ENCODE measurements around the gene STAT3. TPM values are rescaled to one million over a fixed set of nuclear protein-coding genes. Genes with fewer than 3 reads are reported as not detected.

STAT3 gene
- total RNA-seq, 2 donors from 2014 or later, result 217 to 360 TPM

DNA sequence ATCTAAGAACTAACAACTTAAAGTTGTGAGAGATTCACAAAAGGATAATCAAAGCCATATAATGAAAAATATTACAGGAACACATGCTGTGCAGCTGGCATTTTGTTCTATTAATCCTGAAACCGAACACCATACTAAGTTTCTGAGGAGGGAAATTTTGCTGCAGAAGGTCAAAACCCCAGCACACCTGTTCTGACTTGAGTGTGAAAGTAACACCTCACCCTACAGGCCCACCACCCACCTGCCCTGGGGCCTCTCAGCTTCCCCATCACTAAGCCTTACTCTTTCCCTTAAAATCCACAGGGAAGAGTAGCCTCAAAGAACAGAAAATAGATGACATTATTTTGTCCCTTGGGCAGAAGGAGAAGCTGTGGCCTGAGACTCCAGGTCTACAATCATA lies 55.2 kb downstream of the STAT3 start:
- peaks cover 65% of the 10 kb centered on the region for H3K36me3 ChIP-seq
- no peak for DNase-seq (ENCODE audit: low spot score)
- no peaks in the 10 kb centered on the region for H3K9me3 ChIP-seq
- no peak overlapping the region for H3K4me3 ChIP-seq
- no peak for ATAC-seq (ENCODE audit: insufficient number of reproducible peaks, low FRiP score, low read depth)
- H3K27ac ChIP-seq, result no peak overlapping the region
- H3K27me3 ChIP-seq (replicated peaks; ENCODE audit: insufficient read depth), result no peaks in the 10 kb centered on the region
- peaks cover 12 to 20% of the 10 kb centered on the region in 2 donors for H3K4me1 ChIP-seq (ENCODE audit: control insufficient read depth in 1 of 2, low read depth in 2 of 2)
- TF ChIP-seq, protein P1, sequence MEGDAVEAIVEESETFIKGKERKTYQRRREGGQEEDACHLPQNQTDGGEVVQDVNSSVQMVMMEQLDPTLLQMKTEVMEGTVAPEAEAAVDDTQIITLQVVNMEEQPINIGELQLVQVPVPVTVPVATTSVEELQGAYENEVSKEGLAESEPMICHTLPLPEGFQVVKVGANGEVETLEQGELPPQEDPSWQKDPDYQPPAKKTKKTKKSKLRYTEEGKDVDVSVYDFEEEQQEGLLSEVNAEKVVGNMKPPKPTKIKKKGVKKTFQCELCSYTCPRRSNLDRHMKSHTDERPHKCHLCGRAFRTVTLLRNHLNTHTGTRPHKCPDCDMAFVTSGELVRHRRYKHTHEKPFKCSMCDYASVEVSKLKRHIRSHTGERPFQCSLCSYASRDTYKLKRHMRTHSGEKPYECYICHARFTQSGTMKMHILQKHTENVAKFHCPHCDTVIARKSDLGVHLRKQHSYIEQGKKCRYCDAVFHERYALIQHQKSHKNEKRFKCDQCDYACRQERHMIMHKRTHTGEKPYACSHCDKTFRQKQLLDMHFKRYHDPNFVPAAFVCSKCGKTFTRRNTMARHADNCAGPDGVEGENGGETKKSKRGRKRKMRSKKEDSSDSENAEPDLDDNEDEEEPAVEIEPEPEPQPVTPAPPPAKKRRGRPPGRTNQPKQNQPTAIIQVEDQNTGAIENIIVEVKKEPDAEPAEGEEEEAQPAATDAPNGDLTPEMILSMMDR (IDR thresholded peaks at IDR 0.05), result no peak

DNA sequence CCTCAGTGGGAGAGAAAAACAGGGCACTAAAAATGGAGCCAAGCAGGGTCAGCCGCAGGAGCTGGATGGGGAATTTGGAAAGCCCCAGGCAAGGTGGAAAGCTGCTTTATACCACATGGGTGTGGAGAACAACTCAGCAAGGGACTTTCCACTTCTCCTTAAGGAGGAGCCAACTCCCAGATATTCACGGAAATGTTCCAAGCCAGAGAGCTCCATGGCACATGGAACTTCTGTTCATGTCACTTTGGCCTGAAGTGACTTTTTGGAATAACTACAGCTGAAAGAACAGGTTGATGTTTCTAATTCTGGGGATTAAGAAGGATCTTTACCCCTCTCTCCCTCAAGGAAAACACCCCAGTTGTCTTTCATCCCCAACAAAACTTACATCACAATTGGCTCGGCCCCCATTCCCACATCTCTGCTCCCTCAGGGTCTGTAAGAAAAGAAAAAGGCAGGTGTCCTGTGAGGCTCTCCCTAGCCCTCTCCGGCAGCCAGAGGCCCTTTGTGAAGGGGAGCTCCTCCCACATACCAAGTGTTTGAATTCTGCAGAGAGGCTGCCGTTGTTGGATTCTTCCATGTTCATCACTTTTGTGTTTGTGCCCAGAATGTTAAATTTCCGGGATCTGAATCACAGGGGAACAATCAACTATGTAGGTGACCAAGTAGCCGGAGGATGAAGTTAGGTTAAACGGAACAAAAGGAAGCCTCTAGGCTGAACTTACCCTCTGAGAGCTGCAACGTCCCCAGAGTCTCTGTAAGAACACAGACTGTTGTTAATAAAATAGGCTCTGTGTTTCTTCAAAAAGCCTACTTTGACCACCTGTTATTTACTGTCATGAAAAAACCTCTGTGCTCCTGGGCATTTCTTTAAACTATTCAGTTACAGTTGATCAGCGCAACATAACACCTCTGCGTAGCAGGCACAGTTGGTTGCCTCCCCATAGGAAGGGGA lies 58.9 kb downstream of the STAT3 start:
- Histone ChIP-seq H3K36me3 (peaks cover 53% of the 10 kb centered on the region), H3K4me1 (ENCODE audit: control insufficient read depth in 1 of 2, low read depth in 2 of 2) (peaks cover 15 to 38% of the 10 kb centered on the region in 2 donors), H3K27ac (peak overlapping the region; percentile 66 to 67), H3K4me3 (no peak overlapping the region), H3K27me3 (replicated peaks; ENCODE audit: insufficient read depth) (no peaks in the 10 kb centered on the region), H3K9me3 (no peaks in the 10 kb centered on the region)
- ATAC-seq (ENCODE audit: insufficient number of reproducible peaks, low FRiP score, low read depth), result no peak
- DNase-seq (ENCODE audit: low spot score), result no peak
- TF ChIP-seq, protein P1 (IDR thresholded peaks at IDR 0.05), result no peak

DNA sequence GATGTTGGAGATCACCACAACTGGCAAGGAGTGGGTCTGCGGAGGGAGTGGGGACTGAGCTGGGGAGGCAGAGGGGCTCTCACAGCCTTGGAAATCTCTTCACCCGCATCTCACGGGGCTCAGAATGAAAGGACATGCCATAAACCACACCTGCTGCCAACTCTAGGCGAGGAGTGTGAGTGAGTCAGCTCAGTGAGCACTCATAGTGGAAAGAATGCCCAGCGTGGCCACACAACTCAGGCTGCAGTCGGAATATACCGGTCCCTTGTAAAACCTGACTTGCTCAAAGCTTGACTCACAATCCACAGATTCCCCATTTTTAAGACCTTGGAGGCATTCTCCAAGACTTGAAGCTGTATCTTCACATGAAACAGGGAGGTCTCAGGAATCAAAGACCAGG lies 63.2 kb downstream of the STAT3 start:
- ATAC-seq (ENCODE audit: insufficient number of reproducible peaks, low FRiP score, low read depth) (peak; percentile 71), DNase-seq (ENCODE audit: low spot score) (peak; percentile 52)
- Histone ChIP-seq H3K9me3 (no peaks in the 10 kb centered on the region), H3K4me3 (no peak overlapping the region), H3K36me3 (peaks cover 52% of the 10 kb centered on the region), H3K27ac (peak overlapping the region; percentile 27 to 72), H3K27me3 (replicated peaks; ENCODE audit: insufficient read depth) (no peaks in the 10 kb centered on the region), H3K4me1 (ENCODE audit: control insufficient read depth in 1 of 2, low read depth in 2 of 2) (peaks cover 16 to 40% of the 10 kb centered on the region in 2 donors)
- TF ChIP-seq, protein P1 (IDR thresholded peaks at IDR 0.05), result no peak

DNA sequence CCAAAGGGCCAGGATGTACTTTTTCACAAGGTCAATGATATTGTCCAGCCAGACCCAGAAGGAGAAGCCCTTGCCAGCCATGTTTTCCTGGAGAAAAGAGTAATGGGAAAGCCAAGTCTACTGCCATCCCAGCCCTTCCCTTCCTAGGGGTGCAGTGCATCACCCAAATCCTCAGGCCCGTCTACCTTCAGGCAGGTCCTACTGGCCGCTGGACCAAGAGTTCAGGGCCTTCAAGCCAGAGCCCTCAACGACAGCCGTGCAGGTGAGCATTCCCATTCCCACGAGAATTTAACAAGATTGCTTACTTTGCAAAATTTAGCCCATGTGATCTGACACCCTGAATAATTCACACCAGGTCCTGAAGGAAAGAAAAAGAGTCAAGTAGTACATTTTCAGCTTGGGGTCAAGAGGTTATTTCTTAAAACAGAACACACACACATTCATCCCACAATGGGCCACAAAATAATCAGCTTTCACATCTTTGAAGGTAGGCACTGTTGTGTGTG lies 64.9 kb downstream of the STAT3 start:
- DNase-seq (ENCODE audit: low spot score) (no peak), ATAC-seq (ENCODE audit: insufficient number of reproducible peaks, low FRiP score, low read depth) (no peak)
- Histone ChIP-seq H3K27me3 (replicated peaks; ENCODE audit: insufficient read depth) (no peaks in the 10 kb centered on the region), H3K9me3 (no peaks in the 10 kb centered on the region), H3K4me1 (ENCODE audit: control insufficient read depth in 1 of 2, low read depth in 2 of 2) (peaks cover 7 to 26% of the 10 kb centered on the region in 2 donors), H3K27ac (peak overlapping the region; percentile 21 to 27), H3K36me3 (peaks cover 64% of the 10 kb centered on the region), H3K4me3 (no peak overlapping the region)
- TF ChIP-seq, protein P1 (IDR thresholded peaks at IDR 0.05), result no peak
